GM19395 (cell line): ENCODE data around the gene KCTD19.

Source experiments
- ATAC-seq: cut with Tn5 transposase; IDR thresholded peaks from one replicate; pipeline ENCODE4 v1.9.1; 2021; ENCODE audit warnings: mild to moderate bottlenecking, moderate library complexity; ENCODE audit not compliant: unreplicated experiment

Gene KCTD19

DNA sequence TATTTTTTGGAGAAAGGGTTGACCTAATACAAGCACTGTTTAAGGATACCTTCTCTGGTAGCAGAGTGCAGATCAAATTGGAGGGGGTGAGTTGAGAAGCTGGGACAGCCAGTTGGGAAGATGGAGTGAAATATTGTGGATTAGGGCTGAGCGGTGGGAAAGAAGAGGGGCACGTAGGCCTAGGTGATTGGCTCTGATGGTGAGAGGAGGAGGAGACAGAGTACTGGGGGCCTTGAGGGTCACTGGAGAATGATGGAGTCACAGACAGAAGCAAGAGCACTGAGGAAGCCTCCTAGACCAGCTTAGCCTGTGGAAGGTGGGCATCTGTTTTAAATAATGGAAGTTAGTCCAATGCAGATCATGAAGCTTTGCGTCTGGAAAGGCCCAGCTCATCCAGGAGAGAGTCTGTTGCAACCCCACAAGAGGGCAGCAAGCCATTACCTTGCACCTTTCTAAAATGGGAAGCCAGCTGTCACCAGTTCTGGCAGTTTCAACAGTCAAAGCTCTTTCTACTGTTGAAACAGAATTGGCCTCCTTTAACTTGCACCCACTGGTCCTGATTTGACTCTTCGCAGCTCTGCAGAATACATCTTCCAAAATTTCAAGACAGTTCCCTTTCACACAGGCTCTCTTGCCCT lies 66.0 kb downstream of the KCTD19 start:
- no peak for ATAC-seq

DNA sequence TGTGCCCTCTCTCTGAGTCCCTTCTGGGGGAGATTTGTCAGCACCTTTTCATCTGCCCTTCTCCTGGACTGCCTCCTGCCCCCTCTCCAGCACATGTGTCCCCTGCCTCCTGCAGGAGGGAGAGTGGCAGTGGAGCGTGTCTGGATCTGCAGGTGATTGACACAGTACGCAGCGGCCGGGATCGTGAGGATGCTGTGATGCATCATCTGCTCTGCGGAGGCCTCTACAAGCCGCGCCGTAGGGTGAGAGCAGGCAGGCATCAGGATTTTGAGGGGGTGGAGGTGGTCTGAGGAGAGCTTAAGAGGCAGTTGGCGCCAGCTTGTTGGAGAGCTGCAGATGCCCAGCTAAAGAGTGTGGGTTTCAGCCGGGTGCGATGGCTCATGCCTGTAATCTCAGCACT lies 66.8 kb downstream of the KCTD19 start:
- no peak for ATAC-seq

DNA sequence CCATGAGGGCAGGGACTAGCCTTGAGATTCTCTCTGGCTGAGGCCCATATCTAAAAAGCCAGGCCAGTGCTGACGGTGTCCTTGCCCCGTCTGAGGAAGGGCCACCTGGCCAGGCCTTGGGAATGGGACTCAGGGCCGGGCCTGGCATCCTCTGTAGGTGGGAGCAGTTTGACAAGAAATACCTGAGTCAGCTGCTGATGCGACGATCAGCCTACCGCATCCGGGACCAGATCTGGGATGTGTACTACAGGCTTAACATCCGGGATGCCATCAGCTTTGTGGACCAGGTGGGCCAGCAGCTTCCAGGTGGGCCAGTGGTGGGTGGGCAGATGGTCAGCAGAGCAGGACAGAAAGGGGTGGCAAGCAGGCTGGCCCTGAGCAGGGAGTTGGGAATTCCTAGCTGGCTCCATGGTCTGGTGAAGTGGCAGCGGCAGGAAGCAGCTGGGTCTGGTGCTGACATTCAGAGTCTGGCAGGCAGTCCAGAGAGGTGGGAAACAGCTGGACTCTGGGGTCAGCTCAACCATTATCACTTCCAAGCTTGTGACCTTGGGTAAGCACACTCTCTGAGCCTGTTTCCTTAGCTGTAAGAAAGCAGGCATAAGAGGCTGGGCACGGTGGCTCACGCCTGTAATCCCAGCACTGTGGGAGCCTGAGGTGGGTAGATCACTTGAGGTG lies 68.2 kb downstream of the KCTD19 start:
- ATAC-seq, result no peak

DNA sequence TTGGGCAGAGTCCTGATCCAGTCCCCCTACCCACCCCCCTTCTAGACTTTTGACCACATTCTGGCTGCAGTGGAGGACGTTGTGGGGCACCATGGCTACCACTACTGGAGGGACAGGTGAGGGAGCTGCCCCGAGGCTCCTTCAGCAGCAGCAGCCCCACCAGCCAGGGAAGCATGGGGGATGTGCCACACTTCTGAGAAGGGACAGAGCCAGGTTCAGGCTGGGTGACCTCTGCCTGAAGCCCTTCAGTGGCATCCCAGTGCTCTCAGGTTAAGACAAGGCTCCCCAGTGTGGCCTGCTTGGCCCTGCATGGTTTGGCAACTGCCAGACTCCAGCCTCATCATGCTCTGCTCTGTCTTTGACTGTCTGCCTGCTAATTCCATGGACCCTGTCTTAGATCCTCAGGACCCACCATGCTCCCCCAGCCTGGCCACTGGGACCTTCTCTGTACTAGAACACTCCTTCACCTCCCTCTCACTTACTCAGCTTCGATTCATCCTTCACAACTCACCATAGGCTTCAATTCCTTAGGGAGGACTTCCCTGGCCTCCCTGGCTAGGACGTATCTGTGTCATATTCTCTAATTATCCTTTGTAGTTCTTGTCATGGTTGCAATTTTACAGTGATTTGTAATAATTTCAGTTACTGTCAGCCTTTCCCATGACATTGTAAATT lies 68.9 kb downstream of the KCTD19 start:
- ATAC-seq, result no peak

DNA sequence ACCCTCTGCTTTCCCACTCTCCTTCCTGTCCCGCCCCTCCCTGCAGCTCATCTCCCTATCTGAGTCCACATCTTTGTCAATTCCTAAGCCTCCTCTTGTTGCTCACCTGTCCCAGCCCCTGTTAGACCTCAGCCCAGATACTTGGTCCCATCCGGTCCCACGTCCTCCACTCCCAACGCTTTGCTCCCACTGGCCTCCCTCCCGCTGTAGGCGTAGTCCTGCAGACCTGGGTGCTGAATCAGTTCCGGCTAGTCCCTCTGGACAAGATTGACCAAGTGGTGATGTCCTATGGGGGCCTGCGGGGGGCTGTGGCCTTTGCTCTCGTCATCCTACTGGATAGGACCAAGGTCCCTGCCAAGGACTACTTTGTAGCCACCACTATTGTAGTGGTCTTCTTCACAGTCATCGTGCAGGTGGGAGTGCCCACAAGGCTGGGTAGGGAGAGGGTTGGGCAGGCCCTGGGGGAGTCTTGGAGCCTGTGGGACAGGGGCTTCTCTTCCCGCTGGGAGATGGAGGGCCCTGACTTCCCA lies 69.8 kb downstream of the KCTD19 start:
- ATAC-seq, result no peak

DNA sequence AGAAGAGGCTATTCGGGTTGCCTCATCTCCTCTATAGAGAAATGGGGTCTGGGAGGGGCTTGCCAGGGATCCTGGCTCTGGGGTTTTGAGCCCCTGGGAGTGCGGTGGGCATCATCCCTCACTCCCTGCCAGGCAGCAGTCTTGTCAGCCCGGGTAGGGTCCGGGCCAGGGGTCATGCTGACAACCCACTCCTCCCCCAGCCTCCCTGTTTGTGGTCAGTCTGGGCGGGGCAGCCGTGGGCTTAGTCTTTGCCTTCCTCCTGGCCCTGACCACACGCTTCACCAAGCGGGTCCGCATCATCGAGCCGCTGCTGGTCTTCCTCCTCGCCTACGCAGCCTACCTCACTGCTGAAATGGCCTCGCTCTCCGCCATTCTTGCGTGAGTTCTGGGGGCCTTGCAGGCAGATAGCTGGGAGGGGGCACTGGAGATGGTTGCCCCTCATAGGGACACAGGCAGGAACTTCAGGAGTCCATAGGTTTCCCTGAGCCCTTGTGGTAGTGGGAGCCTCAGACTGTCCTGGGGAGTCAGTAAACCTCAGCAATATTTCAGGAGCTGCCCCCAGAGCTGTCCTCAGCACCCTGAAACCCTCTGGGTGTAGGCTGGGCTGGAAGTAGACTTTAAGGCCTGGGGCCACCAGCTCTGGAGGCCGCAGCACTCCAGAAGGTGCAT lies 70.9 kb downstream of the KCTD19 start:
- no peak for ATAC-seq

DNA sequence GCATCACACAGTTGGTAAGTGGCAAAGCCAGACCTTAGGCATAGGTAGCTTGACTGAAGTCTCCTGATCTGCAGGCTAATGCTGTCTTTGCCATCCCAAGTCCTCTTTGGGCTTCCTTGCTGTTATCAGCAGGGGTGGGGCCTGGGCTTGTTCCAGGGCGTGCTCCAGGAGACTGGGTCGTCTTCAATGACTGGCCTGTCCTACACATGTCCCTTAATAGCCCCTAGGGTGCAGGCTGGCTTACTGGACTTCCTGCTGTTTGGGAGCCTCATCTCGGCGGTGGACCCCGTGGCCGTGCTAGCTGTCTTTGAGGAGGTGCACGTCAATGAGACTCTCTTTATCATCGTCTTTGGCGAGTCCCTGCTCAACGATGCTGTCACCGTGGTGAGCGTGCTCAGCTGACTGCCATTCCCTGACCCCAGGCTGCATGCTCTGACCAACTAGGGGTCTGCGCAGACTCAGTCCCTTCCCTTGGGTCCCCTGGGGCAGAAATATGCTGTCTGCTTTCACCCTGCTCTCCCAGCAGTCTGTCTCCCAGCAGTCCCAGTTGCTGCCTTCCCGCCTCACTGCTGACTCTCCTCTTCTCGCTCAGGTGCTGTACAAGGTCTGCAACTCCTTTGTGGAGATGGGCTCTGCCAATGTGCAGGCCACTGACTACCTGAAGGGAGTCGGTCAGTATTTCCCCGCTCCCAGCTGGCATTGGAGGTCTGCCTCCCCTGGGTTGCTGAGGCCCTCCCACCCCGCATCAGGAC lies 71.6 kb downstream of the KCTD19 start:
- ATAC-seq, result no peak

DNA sequence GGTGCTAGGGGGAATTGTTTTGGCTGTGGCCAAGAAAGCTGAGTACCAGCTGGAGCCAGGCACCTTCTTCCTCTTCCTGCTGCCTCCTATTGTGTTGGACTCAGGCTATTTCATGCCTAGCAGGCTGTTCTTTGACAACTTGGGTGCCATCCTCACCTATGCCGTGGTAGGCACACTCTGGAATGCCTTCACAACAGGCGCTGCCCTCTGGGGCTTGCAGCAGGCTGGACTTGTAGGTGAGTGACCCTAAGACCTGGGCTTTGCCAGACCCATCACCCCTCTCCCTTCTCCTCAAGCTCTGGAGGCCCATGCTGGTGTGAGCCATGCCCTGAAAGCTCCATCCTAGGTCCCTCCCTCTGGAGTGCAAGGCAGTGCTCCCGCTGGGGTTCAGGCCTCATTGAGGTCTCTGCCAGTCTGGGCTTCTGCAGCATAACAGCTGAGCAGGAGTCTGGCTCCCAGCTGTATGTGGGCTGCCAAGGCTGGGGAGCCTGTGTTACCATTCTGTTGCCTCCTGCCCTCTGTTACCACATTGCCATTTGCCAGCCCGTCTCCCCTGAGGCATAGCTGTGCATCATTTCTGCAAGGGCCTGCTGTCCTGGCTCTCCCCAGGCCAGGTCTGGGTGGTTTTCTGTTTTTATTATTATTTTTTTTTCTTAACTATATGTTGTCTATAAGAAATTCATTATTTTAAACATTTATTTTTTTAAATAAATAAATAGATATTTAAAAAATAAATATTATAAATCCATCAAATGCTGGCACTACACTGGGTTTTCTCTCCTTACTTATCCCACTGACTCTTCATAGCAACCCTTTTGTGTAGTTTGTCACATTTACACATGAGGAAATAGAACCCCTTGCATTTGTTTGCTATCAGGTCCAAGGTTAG lies 73.7 kb downstream of the KCTD19 start:
- no peak for ATAC-seq

DNA sequence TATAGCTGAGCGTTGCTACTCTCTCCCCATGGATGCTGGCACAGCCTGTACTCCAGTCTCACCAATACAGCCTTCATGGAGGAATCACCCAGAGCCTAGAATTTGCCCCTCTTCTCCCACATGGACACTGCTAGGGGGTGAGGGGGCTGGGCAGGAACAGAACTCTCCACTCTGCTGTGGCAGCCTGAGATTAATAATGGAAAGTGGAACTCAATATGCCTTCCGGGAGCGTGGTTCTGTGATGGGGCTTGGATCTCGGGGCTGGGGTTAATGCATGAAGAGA lies 76.6 kb downstream of the KCTD19 start:
- no peak for ATAC-seq

DNA sequence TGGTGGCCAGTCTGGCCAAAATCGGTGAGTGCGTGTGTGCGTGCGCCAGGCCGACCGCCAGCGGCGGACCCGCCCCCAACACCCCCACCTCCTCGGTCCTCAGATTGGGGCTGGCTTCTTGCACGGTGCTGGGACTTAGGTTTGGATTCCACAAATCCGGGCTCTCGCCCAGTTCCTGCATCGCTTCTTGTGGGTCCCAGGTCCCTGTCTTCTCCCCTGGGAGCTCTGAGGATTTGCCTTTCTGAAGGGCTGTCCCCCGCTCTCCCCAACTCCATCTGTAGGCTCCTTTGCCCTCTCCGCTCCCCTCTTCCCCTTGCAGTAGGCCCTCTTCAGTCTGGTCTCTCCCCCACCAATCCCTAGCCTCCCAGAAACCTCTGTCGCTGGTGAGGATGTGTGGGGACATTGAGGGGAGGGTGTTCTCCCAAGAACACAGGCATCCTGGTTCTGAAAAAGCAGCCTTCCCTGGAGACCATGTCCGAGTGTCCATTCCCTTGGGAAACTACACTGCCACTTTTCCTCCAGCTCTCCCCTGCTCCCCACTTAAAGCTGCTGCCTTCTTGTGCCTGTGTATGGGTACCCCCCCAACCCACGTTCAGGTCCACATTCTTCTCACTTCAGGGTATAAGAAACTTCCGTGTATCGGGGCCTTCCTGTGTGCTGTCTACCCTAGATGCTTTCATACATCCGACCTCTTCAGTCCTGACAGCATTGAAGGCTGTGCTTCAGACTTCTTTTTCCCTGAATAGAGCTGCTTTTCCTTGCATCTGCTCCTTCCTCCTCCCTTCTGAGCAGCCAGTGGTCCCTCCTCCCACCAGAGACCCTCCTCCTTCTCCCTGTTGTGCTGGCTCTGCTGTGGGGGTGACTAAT lies 77.1 kb downstream of the KCTD19 start:
- no peak for ATAC-seq

DNA sequence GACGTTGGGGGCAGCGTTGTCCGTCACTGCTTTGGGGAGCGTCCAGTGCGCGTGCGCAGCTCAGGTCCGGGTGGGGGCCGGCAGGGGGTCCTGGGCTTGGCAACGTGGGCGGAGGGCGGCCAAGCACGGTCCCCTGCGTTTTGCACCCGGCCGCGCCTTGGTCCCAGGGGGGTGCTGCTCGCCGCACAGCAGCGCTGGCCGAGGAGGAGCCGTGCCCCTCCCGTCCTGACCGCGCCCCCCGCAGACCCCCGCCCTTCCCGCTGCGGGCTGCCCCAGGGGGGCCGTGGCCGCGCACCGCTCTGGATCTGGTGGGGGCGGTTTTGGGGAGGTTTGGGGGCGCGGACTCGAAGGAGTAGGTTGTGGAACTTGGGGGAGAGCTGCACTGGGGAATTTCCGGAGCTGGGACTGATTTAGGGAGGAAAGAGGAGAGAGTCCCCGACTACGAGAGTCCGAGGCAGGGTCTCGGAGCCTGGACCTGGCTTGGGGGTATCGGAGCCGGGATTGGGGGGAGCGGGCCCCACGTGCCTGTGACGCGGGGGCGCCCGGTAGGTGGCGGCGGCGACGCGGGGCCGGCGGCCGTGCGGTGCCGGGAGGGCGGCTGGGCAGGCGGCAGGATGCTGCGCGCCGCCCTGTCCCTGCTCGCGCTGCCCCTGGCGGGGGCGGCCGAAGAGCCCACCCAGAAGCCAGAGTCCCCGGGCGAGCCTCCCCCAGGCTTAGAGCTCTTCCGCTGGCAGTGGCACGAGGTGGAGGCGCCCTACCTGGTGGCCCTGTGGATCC lies 78.0 kb downstream of the KCTD19 start, which contains the start of gene SLC9A5:
Gene SLC9A5 (plus strand): TSS at position 579 of the 777 bp plus-strand sequence. CDS start 36 bp downstream, at position 615.
- ATAC-seq, result no peak

DNA sequence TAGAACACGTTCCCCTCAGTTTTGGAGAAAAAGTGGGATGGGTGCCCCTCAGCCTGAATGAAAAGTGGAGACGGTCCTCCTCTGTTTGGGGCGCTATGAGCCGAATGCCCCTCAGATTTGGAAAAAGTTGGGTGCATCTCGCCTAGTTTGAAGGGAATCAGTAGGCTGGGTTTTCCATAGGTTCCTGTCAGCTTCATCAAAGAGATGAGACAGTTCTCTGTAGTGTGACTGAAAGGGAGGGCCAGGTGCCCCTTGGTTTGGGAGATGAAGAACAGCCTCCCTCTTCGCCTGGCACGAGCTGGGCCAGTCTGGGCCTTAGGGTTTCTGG lies 78.5 kb downstream of the KCTD19 start:
- ATAC-seq, result no peak

DNA sequence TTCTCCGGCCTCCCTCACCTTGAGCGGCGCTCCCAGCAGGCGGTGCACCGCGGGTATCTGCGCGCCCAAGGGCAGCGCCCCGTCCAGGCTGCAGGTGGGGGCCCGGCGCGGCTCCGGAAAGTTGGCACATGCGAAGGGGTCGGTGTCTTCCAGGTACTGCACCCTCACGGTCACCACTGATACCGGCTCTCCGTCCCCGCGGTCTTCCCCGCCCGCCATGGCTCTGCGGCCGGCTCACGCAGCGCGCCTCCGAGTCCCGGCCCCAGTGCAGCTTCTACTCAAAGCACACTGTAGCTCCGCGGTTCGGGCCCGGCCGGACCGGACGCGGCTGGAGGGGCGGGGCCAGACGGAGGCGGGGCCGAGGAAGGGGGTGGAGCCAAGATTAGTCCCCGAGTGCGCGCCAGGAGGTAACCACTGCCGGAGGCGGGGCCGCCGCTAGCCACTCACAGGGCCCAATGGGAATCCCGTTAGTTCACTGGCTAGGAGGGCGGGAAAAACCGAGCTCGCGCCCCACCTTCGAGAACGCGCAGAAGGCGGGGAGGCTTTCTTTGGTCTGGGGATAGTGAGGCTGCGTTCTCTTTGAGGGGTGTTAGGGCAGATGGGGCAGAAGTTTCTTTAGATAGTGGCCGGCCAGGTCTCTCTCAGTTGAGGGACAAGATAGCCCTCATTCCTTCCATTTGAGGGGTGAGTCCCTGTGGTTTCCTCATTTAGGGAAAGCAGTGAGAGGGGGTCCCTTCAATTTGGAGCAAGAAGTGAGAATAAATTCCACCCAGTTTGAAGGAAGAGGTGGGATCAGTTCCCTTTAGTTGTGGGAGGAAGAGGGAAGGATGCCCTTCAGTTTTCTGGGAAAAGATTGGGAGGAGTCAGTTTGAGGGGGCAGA lies 79.1 kb downstream of the KCTD19 start, which contains the start of gene FHOD1:
Gene FHOD1 (minus strand): TSS at position 290 of the 881 bp plus-strand sequence. CDS start 71 bp downstream, at position 219.
- ATAC-seq, result peak; percentile 46

DNA sequence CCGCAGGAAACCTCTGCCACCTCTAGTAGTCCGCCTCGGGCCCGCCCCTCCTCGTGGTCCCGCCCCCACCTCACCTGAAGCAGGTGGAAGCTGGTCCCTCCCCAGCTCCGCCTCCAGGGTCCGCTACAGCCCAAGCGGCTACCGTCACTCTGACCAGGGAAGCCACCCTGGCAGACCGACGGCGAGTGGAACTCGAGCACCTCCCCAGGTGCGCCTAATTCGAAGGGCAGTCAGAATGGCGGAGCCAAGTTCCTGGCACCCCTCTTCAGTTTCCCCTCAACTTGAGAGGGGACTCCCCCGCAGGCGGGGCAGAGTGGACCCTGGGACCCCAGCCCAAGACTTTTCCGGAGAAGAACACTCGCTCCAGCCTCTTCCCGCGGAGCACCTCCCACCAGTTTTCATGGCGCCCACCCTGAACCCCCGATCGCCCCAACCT lies 79.8 kb downstream of the KCTD19 start:
- ATAC-seq, result peak; percentile 16

DNA sequence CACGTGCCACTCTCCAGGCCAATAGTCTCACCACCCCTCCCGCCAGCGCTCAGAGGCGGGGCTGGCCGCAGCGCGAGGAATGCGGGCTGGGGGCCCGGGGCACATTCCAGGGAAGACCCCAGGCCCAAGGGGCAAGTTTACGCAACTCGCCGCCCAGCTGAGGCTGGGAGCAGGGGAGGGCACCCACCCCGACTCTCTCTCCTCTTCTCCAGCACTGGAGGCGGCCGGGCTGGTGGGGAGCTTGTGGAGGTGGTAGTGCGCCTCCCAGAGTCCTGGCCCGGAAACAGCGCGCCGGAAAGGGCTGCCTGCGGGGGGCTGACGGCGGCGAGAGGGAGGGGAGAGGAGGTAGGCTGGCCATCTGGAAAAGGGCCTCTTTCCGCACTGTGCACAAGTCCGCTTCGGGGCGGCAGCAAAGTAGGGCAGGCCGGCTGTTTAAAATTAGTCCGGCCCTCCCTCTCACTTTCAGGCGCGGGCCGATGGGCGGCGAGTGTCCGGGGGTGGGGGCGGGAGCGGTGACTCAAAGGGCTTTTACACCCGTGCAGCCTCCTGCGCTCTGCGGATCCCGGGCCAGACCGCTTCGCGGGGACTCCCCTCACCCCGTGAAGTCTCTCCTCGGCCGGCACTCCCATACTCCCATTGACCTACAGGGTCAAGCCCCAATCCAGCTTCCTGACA lies 80.3 kb downstream of the KCTD19 start:
- ATAC-seq, result peak; percentile 33

DNA sequence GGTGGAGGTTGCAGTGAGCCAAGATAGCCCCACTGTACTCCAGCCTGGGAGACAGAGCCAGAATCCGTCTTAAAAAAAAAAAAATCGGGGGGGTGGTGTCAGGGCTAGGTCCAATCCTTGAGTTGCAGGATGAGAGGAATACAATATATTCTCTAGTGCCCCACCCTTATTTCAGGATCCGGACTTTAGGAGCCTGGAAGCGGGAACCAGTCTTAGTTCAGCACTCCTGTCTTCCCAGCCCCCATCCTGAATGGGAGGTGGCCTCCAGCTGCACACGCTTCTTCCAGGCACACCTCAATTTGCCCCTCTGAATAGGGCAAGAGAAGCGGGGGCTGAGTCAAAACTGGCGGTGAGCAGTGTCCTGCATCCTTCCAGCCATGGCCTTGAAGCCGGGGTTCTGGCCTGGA lies 80.9 kb downstream of the KCTD19 start:
- no peak for ATAC-seq

DNA sequence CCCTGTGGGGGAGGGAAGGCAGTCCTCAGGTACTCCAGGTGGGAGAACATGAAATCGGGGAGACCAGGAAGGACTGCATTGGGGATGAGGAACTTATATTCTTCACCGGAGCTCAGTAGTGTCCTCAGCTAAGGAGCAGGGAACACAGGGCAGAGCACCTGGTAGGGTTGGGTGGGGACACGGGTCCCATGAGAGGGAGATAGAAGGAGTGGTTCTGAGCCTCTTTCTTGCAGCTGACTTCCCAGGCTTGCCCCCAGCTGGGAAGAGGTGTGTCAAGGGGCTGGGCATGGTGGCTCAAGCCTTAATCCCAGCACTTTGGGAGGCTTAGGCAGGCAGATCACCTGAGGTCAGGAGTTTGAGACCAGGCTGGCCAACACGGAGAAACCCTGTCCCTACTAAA lies 81.4 kb downstream of the KCTD19 start:
- ATAC-seq, result no peak
